ENCODE measurements around the gene ECE1. TPM values are rescaled to one million over a fixed set of nuclear protein-coding genes. Genes with fewer than 3 reads are reported as not detected.

The ECE1 gene
- total and polyA plus RNA-seq, 10 of the 15 experiments (the other 5 are each of a cell fraction or from before 2014, with no cell fraction given): 0.97 to 81.0 (median 37.0) TPM

- SMC1A ChIA-PET (ENCODE audit: uncharacterized antibody, unreplicated experiment): interaction anchor here (1.4 to 1.8 kb wide), 2 partner anchors 12 to 194 kb away, joined by 3 to 4 read pairs; no protein-coding TSS in a partner anchor
- peak; percentile 75 for DNase-seq (ENCODE audit: low read depth, low spot score)
- Histone ChIP-seq H3K4me2 (ENCODE audit: control insufficient read depth, insufficient read depth) (peak within 1 kb of the TSS; percentile 86), H3K4me3 (peak within 1 kb of the TSS; percentile 100), H3K4me1 (ENCODE audit: control insufficient read depth, insufficient read depth, low read length) (no peaks in the 10 kb centered on the region; the same call in 1 of the 2 replicates), H4K20me1 (ENCODE audit: control insufficient read depth, insufficient read depth) (no peaks in the 10 kb centered on the region), H2AFZ (ENCODE audit: control insufficient read depth, low read depth, low read length) (peak within 1 kb of the TSS; percentile 92), H3K9ac (ENCODE audit: control insufficient read depth, insufficient read depth, low read length) (peak within 1 kb of the TSS; percentile 82), H3K27ac (ENCODE audit: control insufficient read depth, insufficient read depth) (peak within 1 kb of the TSS; percentile 81), H3K27me3 (replicated peaks in 1 of 2; ENCODE audit: control insufficient read depth in 2 of 2, insufficient read depth in 2 of 2, low read length in 1 of 2) (no peaks in the 10 kb centered on the region), H3K36me3 (ENCODE audit: control insufficient read depth in 2 of 2, insufficient read depth in 2 of 2, low read length in 1 of 2) (no peaks in the 10 kb centered on the region), H3K9me3 (replicated peaks; ENCODE audit: control insufficient read depth, insufficient read depth, low read length) (no peaks in the 10 kb centered on the region), H3K79me2 (ENCODE audit: control insufficient read depth, insufficient read depth, low read length) (peaks cover 32% of the 10 kb centered on the region)
- ATAC-seq: peak; percentile 98
- intact Hi-C loops (cut with micrococcal nuclease; ENCODE audit: unreplicated experiment): loop anchor here (10.0 kb wide), 2 partner anchors 182 to 392 kb away; partner anchors contain the start of gene HP1BP3
- POLR2A ChIA-PET: interaction anchor here (0.6 kb wide), 1 partner anchor 1940 kb away, joined by 3 read pairs; no protein-coding TSS in a partner anchor
- in situ Hi-C loops (cut with MboI): no loop called here
- CTCF ChIA-PET: interaction anchor here (1.2 kb wide), 1 partner anchor 13 kb away, joined by 3 read pairs; no protein-coding TSS in a partner anchor
- peak; percentile 97 for FAIRE-seq
- no TSS peak for BruUV-seq (replicated peaks)
- WGBS (ENCODE audit: insufficient coverage, insufficient replicate concordance, low lambda C conversion rate, missing lambda C conversion rate): 1% methylated on average over 66 of the region's 90 CpGs
- RAD21 ChIA-PET (ENCODE audit: unreplicated experiment): interaction anchor here (0.6 to 1.3 kb wide), 3 partner anchors 18 to 193 kb away, joined by 3 read pairs; no protein-coding TSS in a partner anchor
- TF ChIP-seq CHD1 (IDR thresholded peaks at IDR 0.05; ENCODE audit: low read depth, low read length): no peak
- TF ChIP-seq EZH2 (IDR thresholded peaks at IDR 0.05; ENCODE audit: borderline replicate concordance, control insufficient read depth, low read depth, low read length): no peak
- peak; percentile 26 for TF ChIP-seq RELA (IDR thresholded peaks at IDR 0.05; ENCODE audit: borderline replicate concordance, partially characterized antibody)
- TF ChIP-seq RFX5 (IDR thresholded peaks at IDR 0.05; ENCODE audit: low read depth, low read length): no peak
- TF ChIP-seq ETV6 (conservative IDR thresholded peaks at IDR 0.05 in 1 of 2, IDR thresholded peaks at IDR 0.05 in 1 of 2; ENCODE audit: borderline replicate concordance in 1 of 2, low read depth in 1 of 2): no peak
- no peak for TF ChIP-seq GABPA (IDR thresholded peaks at IDR 0.05; ENCODE audit: low read depth)
- TF ChIP-seq, protein P1, sequence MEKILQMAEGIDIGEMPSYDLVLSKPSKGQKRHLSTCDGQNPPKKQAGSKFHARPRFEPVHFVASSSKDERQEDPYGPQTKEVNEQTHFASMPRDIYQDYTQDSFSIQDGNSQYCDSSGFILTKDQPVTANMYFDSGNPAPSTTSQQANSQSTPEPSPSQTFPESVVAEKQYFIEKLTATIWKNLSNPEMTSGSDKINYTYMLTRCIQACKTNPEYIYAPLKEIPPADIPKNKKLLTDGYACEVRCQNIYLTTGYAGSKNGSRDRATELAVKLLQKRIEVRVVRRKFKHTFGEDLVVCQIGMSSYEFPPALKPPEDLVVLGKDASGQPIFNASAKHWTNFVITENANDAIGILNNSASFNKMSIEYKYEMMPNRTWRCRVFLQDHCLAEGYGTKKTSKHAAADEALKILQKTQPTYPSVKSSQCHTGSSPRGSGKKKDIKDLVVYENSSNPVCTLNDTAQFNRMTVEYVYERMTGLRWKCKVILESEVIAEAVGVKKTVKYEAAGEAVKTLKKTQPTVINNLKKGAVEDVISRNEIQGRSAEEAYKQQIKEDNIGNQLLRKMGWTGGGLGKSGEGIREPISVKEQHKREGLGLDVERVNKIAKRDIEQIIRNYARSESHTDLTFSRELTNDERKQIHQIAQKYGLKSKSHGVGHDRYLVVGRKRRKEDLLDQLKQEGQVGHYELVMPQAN (conservative IDR thresholded peaks at IDR 0.05): peak; percentile 14; the same call in 1 of the 2 replicates
- TF ChIP-seq DPF2 (IDR thresholded peaks at IDR 0.05): peak; percentile 13
- no peak for TF ChIP-seq E4F1 (IDR thresholded peaks at IDR 0.05; ENCODE audit: borderline replicate concordance, partially characterized antibody)
- peak; percentile 77; the same call in 1 of the 2 replicates for TF ChIP-seq ZSCAN29 (IDR thresholded peaks at IDR 0.05)
- no peak for TF ChIP-seq NRF1 (conservative IDR thresholded peaks at IDR 0.05; ENCODE audit: low read depth, low read length)
- no peak for TF ChIP-seq MEF2A (IDR thresholded peaks at IDR 0.05; ENCODE audit: insufficient read depth, low read depth, low read length)
- TF ChIP-seq PAX5 (IDR thresholded peaks at IDR 0.05; ENCODE audit: borderline replicate concordance, low read depth, low read length): no peak
- TF ChIP-seq MTA2 (IDR thresholded peaks at IDR 0.05; ENCODE audit: low read depth): no peak
- TF ChIP-seq ZNF274 (IDR thresholded peaks at IDR 0.05; ENCODE audit: insufficient read depth, insufficient read length): no peak
- no peak for TF ChIP-seq CBX5 (IDR thresholded peaks at IDR 0.05; ENCODE audit: low read depth)
- TF ChIP-seq JUND (IDR thresholded peaks at IDR 0.05; ENCODE audit: low read depth, low read length): no peak
- peak; percentile 23 for TF ChIP-seq KLF5 (IDR thresholded peaks at IDR 0.05; ENCODE audit: partially characterized antibody)
- TF ChIP-seq CHD2 (IDR thresholded peaks at IDR 0.05; ENCODE audit: borderline replicate concordance, low read depth, low read length): 0 out of 2 replicates have a peak, but pooled peaks have one; percentile 44
Measured at GRCh38 chr1:21176586-21177555, 113.4 kb downstream of the ECE1 start, which contains the start of gene EIF4G3. Gene EIF4G3, minus strand, starts transcription at chr1:21176897. Its CDS starts 174,155 bp downstream, at chr1:21002742.

All from GM12878 (cell line).